ENCODE data around the gene STK4. TPM values are rescaled to one million over a fixed set of nuclear protein-coding genes. Genes with fewer than 3 reads are reported as not detected.

The STK4 gene
- total and polyA plus RNA-seq, 2 donors (not counting 3 experiments of a cell fraction or from before 2014, with no cell fraction given): 9.1 to 29.6 TPM

GRCh38 chr20:45059022-45059728, 92.9 kb downstream of the STK4 start:
- no peak overlapping the region for H2AFZ ChIP-seq (ENCODE audit: low read depth, low read length)
- H3K9me1 ChIP-seq (replicated peaks; ENCODE audit: control insufficient read depth, extremely low read depth, insufficient read depth, low read length): no peaks in the 10 kb centered on the region
- no peak for DNase-seq (ENCODE audit: low read depth, low spot score)
- ChIA-PET CTCF (interaction anchor here (0.6 to 3.4 kb wide), 8 partner anchors 8 to 235 kb away, joined by 3 to 31 read pairs (median 6); no protein-coding TSS in a partner anchor), POLR2A (no interaction called here)
- BruUV-seq (replicated peaks): no TSS peak
- TF ChIP-seq GATA2 (IDR thresholded peaks at IDR 0.05; ENCODE audit: insufficient read depth, insufficient read length, low read depth, low read length) (no peak), CTCF (IDR thresholded peaks at IDR 0.05; ENCODE audit: extremely low read depth in 1 of 2, insufficient read depth in 1 of 2, low read depth in 1 of 2, low read length in 2 of 2) (no peak), JUN (IDR thresholded peaks at IDR 0.05; ENCODE audit: borderline replicate concordance, insufficient read depth, insufficient read length, low read depth) (no peak), POLR2AphosphoS5 (IDR thresholded peaks at IDR 0.05; ENCODE audit: insufficient read depth, low read depth, low read length) (no peak)
- peaks cover 13% of the 10 kb centered on the region for H3K4me1 ChIP-seq (ENCODE audit: control insufficient read depth, extremely low read depth, insufficient read depth, low read length)
- H3K27ac ChIP-seq (ENCODE audit: insufficient read depth, low read depth, low read length): no peak overlapping the region
- FAIRE-seq: no peak
- H3K9me3 ChIP-seq (replicated peaks; ENCODE audit: control insufficient read depth, insufficient read depth, low read length): no peaks in the 10 kb centered on the region
- no peaks in the 10 kb centered on the region for H4K20me1 ChIP-seq (replicated peaks; ENCODE audit: control insufficient read depth, extremely low read depth, insufficient read depth, low read length)
- H3K79me2 ChIP-seq (ENCODE audit: control insufficient read depth, insufficient read depth, low read length): peaks cover 2% of the 10 kb centered on the region
- H3K9ac ChIP-seq (replicated peaks; ENCODE audit: extremely low read depth, insufficient read depth, low read length): no peak overlapping the region
- intact Hi-C loops (cut with micrococcal nuclease): no loop called here
- no peaks in the 10 kb centered on the region for H3K27me3 ChIP-seq (ENCODE audit: control insufficient read depth in 2 of 2, insufficient read depth in 2 of 2, low read length in 2 of 2)
- dilution Hi-C loops (cut with MboI; ENCODE audit: extremely low pct_ligation_motif_present, low sequenced_read_pairs): no loop called here
- H3K4me2 ChIP-seq (ENCODE audit: insufficient read depth, low read length): no peak overlapping the region
- peaks cover 0 to 2% of the 10 kb centered on the region in 2 experiments for H3K36me3 ChIP-seq (ENCODE audit: control insufficient read depth in 2 of 2, extremely low read depth in 1 of 2, insufficient read depth in 2 of 2, low read length in 2 of 2)
- no peak overlapping the region for H3K4me3 ChIP-seq (replicated peaks in 1 of 3; ENCODE audit: insufficient read depth in 1 of 3, low read depth in 1 of 3, low read length in 3 of 3)

GRCh38 chr20:45060294-45060693, 94.0 kb downstream of the STK4 start:
- Histone ChIP-seq H3K4me1 (ENCODE audit: control insufficient read depth, extremely low read depth, insufficient read depth, low read length) (peaks cover 13% of the 10 kb centered on the region), H3K9me3 (replicated peaks; ENCODE audit: control insufficient read depth, insufficient read depth, low read length) (no peaks in the 10 kb centered on the region), H3K9me1 (replicated peaks; ENCODE audit: control insufficient read depth, extremely low read depth, insufficient read depth, low read length) (no peaks in the 10 kb centered on the region), H3K9ac (replicated peaks; ENCODE audit: extremely low read depth, insufficient read depth, low read length) (no peak overlapping the region), H3K27ac (ENCODE audit: insufficient read depth, low read depth, low read length) (no peak overlapping the region), H4K20me1 (replicated peaks; ENCODE audit: control insufficient read depth, extremely low read depth, insufficient read depth, low read length) (no peaks in the 10 kb centered on the region), H3K36me3 (ENCODE audit: control insufficient read depth in 2 of 2, extremely low read depth in 1 of 2, insufficient read depth in 2 of 2, low read length in 2 of 2) (peaks cover 0 to 2% of the 10 kb centered on the region in 2 experiments), H3K4me3 (replicated peaks in 1 of 3; ENCODE audit: insufficient read depth in 1 of 3, low read depth in 1 of 3, low read length in 3 of 3) (no peak overlapping the region), H2AFZ (ENCODE audit: low read depth, low read length) (no peak overlapping the region), H3K4me2 (ENCODE audit: insufficient read depth, low read length) (no peak overlapping the region), H3K27me3 (ENCODE audit: control insufficient read depth in 2 of 2, insufficient read depth in 2 of 2, low read length in 2 of 2) (no peaks in the 10 kb centered on the region), H3K79me2 (ENCODE audit: control insufficient read depth, insufficient read depth, low read length) (peaks cover 3% of the 10 kb centered on the region)
- ChIA-PET CTCF (interaction anchor here (1.0 to 3.2 kb wide), 8 partner anchors 9 to 234 kb away, joined by 4 to 31 read pairs (median 6); no protein-coding TSS in a partner anchor), POLR2A (no interaction called here)
- FAIRE-seq (no peak), DNase-seq (ENCODE audit: low read depth, low spot score) (no peak)
- no TSS peak for BruUV-seq (replicated peaks)
- intact Hi-C loops (cut with micrococcal nuclease) (no loop called here), dilution Hi-C loops (cut with MboI; ENCODE audit: extremely low pct_ligation_motif_present, low sequenced_read_pairs) (no loop called here)
- TF ChIP-seq GATA2 (IDR thresholded peaks at IDR 0.05; ENCODE audit: insufficient read depth, insufficient read length, low read depth, low read length) (no peak), POLR2A (IDR thresholded peaks at IDR 0.05; ENCODE audit: low read depth, low read length) (no peak), CTCF (IDR thresholded peaks at IDR 0.05; ENCODE audit: extremely low read depth in 1 of 2, insufficient read depth in 1 of 2, low read depth in 1 of 2, low read length in 2 of 2) (no peak), EZH2 (IDR thresholded peaks at IDR 0.05; ENCODE audit: borderline replicate concordance, low read depth, low read length, severe bottlenecking) (no peak), POLR2AphosphoS5 (IDR thresholded peaks at IDR 0.05; ENCODE audit: insufficient read depth, low read depth, low read length) (no peak), FOS (IDR thresholded peaks at IDR 0.05; ENCODE audit: borderline replicate concordance, insufficient read depth, low read length) (no peak), MAX (IDR thresholded peaks at IDR 0.05; ENCODE audit: insufficient read depth, insufficient read length) (no peak), JUN (IDR thresholded peaks at IDR 0.05; ENCODE audit: borderline replicate concordance, insufficient read depth, insufficient read length, low read depth) (no peak), MYC (IDR thresholded peaks at IDR 0.05; ENCODE audit: low read depth, low read length) (no peak)

Measured in endothelial cell of umbilical vein (primary cell).